ENCODE results near the gene EFR3B.

Gene EFR3B

DNA sequence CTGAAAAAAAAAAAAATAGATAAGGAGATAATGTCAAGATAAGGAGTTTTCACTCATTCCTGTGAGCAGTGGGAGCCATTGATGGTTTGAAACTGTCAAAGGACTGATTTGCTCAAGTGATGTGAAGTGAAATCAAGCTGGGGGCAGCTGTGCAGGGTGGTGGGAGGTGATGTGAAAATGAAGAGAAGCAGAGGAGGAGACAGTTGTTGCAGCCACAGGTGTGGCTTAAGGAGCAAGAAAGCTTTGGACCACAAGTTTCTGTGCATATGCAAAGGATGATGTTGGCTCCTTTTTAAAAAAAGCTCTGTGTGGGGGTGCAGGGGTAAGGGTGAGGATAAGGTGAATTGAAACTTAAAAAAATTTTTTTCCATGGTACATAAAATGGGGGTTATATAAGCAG is 8.3 kb downstream of the EFR3B start:
- CTCF ChIA-PET, result interaction anchor here (1.1 kb wide), 1 partner anchor 9 kb away, joined by 5 read pairs; no protein-coding TSS in a partner anchor
- POLR2A ChIA-PET, result interaction anchor here (1.5 to 2.0 kb wide), 2 partner anchors 8 to 28 kb away, joined by 3 to 7 read pairs; partner anchors contain the start of gene EFR3B

DNA sequence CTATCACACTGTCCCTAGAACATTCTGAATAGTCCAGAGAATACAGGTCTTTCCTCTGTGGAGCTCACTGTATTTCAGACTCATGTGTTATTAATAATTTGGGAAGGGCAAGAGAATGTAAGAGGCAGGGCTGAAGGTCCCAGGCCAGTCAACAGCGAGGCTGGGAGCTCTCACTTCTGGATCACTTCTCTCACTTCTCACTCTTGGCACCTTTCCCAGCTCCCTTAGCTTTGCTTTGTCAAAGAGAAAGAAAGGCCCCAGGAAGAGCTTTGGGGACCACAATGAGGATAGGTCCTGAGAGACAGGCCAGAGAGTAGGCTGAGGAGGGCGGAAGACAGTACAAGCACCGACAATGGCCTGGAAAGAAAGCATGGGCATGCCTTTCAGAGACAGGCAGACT is 11.2 kb downstream of the EFR3B start:
- H3K4me1 ChIP-seq (ENCODE audit: control insufficient read depth, insufficient read depth, low read length), result no peaks in the 10 kb centered on the region
- ChIA-PET POLR2A (interaction anchor here (0.6 kb wide), 1 partner anchor 20 kb away, joined by 3 read pairs; no protein-coding TSS in a partner anchor), CTCF (interaction anchor here (0.6 kb wide), 1 partner anchor 12 kb away, joined by 3 read pairs; no protein-coding TSS in a partner anchor)
- H3K36me3 ChIP-seq (ENCODE audit: control insufficient read depth in 2 of 2, insufficient read depth in 1 of 2, low read length in 2 of 2), result no peaks in the 10 kb centered on the region
- no peak overlapping the region for H3K27ac ChIP-seq (ENCODE audit: extremely low read depth, low read depth, low read length)
- TF ChIP-seq ZNF211 (tag by site-specific recombination; IDR thresholded peaks at IDR 0.05; ENCODE audit: low read depth) (no peak), ZNF747 (tag by site-specific recombination; IDR thresholded peaks at IDR 0.05) (no peak), ZNF433 (tag by site-specific recombination; IDR thresholded peaks at IDR 0.05; ENCODE audit: low read depth) (no peak)
- no peaks in the 10 kb centered on the region for H3K9me3 ChIP-seq (ENCODE audit: control insufficient read depth, insufficient read depth, low read depth, low read length)
- H3K4me3 ChIP-seq (ENCODE audit: low read depth, low read length), result no peak overlapping the region

More for the DNA sequence above, 8.3 kb downstream of the EFR3B start:
- Histone ChIP-seq H3K27ac (ENCODE audit: extremely low read depth, low read depth, low read length) (no peak overlapping the region), H3K9me3 (ENCODE audit: control insufficient read depth, insufficient read depth, low read depth, low read length) (no peaks in the 10 kb centered on the region), H3K36me3 (ENCODE audit: control insufficient read depth in 2 of 2, insufficient read depth in 1 of 2, low read length in 2 of 2) (no peaks in the 10 kb centered on the region), H3K4me3 (ENCODE audit: low read depth, low read length) (no peak overlapping the region), H3K4me1 (ENCODE audit: control insufficient read depth, insufficient read depth, low read length) (no peaks in the 10 kb centered on the region)
- TF ChIP-seq SCRT2 (tag by site-specific recombination; IDR thresholded peaks at IDR 0.05) (0 out of 2 replicates have a peak, but pooled peaks have one; percentile 17), ZNF791 (tag by site-specific recombination; IDR thresholded peaks at IDR 0.05) (no peak)

DNA sequence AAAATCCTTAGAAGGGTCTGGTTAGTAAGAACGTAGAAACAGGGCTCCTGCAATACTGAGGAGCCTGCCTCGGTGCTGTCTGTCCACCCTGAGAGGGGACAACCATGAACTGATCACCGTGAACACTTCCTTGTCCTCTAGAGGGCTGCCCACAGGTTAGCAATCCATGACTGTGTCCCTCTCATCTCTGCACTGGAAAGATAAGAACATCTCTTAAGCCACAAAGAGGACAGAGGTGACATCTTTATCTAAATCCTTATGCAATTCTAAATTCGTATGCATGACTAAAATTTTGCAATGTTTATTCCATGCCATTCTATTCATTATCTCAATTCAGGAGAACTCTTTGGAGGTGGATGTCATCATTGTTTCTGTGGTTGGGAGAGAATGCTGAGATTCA is 12.8 kb downstream of the EFR3B start:
- Histone ChIP-seq H3K4me1 (ENCODE audit: control insufficient read depth, insufficient read depth, low read length) (no peaks in the 10 kb centered on the region), H3K4me3 (ENCODE audit: low read depth, low read length) (no peak overlapping the region), H3K9me3 (ENCODE audit: control insufficient read depth, insufficient read depth, low read depth, low read length) (no peaks in the 10 kb centered on the region), H3K36me3 (ENCODE audit: control insufficient read depth in 2 of 2, insufficient read depth in 1 of 2, low read length in 2 of 2) (no peaks in the 10 kb centered on the region), H3K27ac (ENCODE audit: extremely low read depth, low read depth, low read length) (no peak overlapping the region)
- ChIA-PET POLR2A (interaction anchor here (2.0 kb wide), 1 partner anchor 13 kb away, joined by 7 read pairs; the partner anchor contains the start of gene EFR3B), CTCF (interaction anchor here (1.8 kb wide), 1 partner anchor 9 kb away, joined by 8 read pairs; no protein-coding TSS in a partner anchor)
- TF ChIP-seq, protein P1, sequence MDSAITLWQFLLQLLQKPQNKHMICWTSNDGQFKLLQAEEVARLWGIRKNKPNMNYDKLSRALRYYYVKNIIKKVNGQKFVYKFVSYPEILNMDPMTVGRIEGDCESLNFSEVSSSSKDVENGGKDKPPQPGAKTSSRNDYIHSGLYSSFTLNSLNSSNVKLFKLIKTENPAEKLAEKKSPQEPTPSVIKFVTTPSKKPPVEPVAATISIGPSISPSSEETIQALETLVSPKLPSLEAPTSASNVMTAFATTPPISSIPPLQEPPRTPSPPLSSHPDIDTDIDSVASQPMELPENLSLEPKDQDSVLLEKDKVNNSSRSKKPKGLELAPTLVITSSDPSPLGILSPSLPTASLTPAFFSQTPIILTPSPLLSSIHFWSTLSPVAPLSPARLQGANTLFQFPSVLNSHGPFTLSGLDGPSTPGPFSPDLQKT (IDR thresholded peaks at IDR 0.05; ENCODE audit: borderline replicate concordance, low read depth, low read length), result no peak
- TF ChIP-seq ZSCAN30 (tag by site-specific recombination; IDR thresholded peaks at IDR 0.05) (no peak), ZNF596 (tag by site-specific recombination; IDR thresholded peaks at IDR 0.05) (no peak), ZNF677 (tag by site-specific recombination; IDR thresholded peaks at IDR 0.05) (no peak), GLI2 (tag by site-specific recombination; IDR thresholded peaks at IDR 0.05; ENCODE audit: borderline replicate concordance, low read depth) (no peak), ZNF654 (tag by site-specific recombination; IDR thresholded peaks at IDR 0.05; ENCODE audit: low read depth) (no peak), IKZF3 (tag by site-specific recombination; IDR thresholded peaks at IDR 0.05) (no peak), KLF1 (tag by site-specific recombination; IDR thresholded peaks at IDR 0.05) (no peak), ZNF600 (tag by site-specific recombination; IDR thresholded peaks at IDR 0.05) (no peak)
- TF ChIP-seq, protein P2, sequence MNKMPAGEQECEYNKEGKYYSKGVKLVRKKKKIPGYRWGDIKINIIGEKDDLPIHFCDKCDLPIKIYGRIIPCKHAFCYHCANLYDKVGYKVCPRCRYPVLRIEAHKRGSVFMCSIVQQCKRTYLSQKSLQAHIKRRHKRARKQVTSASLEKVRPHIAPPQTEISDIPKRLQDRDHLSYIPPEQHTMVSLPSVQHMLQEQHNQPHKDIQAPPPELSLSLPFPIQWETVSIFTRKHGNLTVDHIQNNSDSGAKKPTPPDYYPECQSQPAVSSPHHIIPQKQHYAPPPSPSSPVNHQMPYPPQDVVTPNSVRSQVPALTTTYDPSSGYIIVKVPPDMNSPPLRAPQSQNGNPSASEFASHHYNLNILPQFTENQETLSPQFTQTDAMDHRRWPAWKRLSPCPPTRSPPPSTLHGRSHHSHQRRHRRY (tag by site-specific recombination; IDR thresholded peaks at IDR 0.05), result no peak

DNA sequence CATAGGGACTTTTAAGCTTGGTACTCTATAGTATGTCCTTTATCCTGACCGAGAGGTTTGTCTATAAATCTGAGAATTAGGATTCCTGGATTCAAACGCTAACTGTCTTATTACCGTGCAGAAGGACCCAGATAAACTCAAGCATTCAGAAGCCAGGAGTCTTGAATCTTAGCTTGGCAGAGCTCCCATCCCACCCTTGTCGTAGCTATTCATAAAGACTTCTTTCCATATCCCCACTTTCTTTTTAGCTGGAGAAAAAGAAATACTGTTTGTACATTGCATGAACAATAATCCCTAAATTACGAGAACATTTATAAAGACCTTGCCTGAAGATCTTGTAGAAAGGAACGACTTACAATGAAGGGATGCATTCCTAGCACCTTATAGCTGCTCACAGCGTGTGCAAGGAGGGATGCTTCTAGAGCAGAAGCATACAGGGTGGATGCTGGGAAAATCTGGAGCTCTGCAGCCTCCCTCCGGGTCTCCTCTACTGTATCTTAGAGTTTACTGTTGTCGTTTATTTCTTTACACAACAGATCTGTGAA is 13.6 kb downstream of the EFR3B start:
- Histone ChIP-seq H3K27ac (ENCODE audit: extremely low read depth, low read depth, low read length) (no peak overlapping the region), H3K9me3 (ENCODE audit: control insufficient read depth, insufficient read depth, low read depth, low read length) (no peaks in the 10 kb centered on the region), H3K4me3 (ENCODE audit: low read depth, low read length) (no peak overlapping the region), H3K36me3 (ENCODE audit: control insufficient read depth in 2 of 2, insufficient read depth in 1 of 2, low read length in 2 of 2) (no peaks in the 10 kb centered on the region), H3K4me1 (ENCODE audit: control insufficient read depth, insufficient read depth, low read length) (no peaks in the 10 kb centered on the region)
- CTCF ChIA-PET, result interaction anchor here (0.7 to 1.8 kb wide), 2 partner anchors 10 to 24 kb away, joined by 3 to 8 read pairs; no protein-coding TSS in a partner anchor
- POLR2A ChIA-PET, result interaction anchor here (2.0 kb wide), 1 partner anchor 14 kb away, joined by 7 read pairs; the partner anchor contains the start of gene EFR3B
- TF ChIP-seq ZNF624 (tag by site-specific recombination; IDR thresholded peaks at IDR 0.05) (no peak), HOXA7 (CRISPR knock-in tag; IDR thresholded peaks at IDR 0.05; ENCODE audit: borderline replicate concordance) (no peak)
- TF ChIP-seq, protein P3, sequence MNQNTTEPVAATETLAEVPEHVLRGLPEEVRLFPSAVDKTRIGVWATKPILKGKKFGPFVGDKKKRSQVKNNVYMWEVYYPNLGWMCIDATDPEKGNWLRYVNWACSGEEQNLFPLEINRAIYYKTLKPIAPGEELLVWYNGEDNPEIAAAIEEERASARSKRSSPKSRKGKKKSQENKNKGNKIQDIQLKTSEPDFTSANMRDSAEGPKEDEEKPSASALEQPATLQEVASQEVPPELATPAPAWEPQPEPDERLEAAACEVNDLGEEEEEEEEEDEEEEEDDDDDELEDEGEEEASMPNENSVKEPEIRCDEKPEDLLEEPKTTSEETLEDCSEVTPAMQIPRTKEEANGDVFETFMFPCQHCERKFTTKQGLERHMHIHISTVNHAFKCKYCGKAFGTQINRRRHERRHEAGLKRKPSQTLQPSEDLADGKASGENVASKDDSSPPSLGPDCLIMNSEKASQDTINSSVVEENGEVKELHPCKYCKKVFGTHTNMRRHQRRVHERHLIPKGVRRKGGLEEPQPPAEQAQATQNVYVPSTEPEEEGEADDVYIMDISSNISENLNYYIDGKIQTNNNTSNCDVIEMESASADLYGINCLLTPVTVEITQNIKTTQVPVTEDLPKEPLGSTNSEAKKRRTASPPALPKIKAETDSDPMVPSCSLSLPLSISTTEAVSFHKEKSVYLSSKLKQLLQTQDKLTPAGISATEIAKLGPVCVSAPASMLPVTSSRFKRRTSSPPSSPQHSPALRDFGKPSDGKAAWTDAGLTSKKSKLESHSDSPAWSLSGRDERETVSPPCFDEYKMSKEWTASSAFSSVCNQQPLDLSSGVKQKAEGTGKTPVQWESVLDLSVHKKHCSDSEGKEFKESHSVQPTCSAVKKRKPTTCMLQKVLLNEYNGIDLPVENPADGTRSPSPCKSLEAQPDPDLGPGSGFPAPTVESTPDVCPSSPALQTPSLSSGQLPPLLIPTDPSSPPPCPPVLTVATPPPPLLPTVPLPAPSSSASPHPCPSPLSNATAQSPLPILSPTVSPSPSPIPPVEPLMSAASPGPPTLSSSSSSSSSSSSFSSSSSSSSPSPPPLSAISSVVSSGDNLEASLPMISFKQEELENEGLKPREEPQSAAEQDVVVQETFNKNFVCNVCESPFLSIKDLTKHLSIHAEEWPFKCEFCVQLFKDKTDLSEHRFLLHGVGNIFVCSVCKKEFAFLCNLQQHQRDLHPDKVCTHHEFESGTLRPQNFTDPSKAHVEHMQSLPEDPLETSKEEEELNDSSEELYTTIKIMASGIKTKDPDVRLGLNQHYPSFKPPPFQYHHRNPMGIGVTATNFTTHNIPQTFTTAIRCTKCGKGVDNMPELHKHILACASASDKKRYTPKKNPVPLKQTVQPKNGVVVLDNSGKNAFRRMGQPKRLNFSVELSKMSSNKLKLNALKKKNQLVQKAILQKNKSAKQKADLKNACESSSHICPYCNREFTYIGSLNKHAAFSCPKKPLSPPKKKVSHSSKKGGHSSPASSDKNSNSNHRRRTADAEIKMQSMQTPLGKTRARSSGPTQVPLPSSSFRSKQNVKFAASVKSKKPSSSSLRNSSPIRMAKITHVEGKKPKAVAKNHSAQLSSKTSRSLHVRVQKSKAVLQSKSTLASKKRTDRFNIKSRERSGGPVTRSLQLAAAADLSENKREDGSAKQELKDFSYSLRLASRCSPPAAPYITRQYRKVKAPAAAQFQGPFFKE (tag by site-specific recombination; IDR thresholded peaks at IDR 0.05; ENCODE audit: borderline replicate concordance), result no peak
